Right lobe of liver (tissue), 4 donors: ENCODE results near the gene GALNT12.

Source experiments
- CTCF ChIP-seq, 4 donors: fragments of 200-600 bp in 3 of 4; fragments of 450-650 bp in 1 of 4; IDR thresholded peaks; one replicate each; pipeline versions ENCODE4 v1.5.1 to v1.8.0; 2016 to 2022; ENCODE audit warnings: antibody characterized with exemption in 4 of 4, mild to moderate bottlenecking in 2 of 4
- POLR2A ChIP-seq: fragments of 450-650 bp; IDR thresholded peaks from one replicate; pipeline ENCODE4 v1.6.1; 2017; ENCODE audit warnings: antibody characterized with exemption, mild to moderate bottlenecking
- donor health status: DM: no; HTN: no; CAD: no.
- donor health status: DM: no; HTN: no; CAD: no.
- donor health status: DM: no; HTN: yes; CAD: no.

- TF ChIP-seq CTCF (IDR thresholded peaks at IDR 0.05) = no peak
- TF ChIP-seq POLR2A = no peak
Measured at GRCh38 chr9:98832768-98833089, 25.3 kb downstream of the GALNT12 start.
